Activated T-helper 2 cell treated with anti-CD3 and anti-CD28 coated beads, Interferon-gamma antibody, Interleukin-2, Interleukin-4, amounts not matched to agents 10 μg/mL and 5 μg/mL and 100 μg/mL, durations not matched to agents 14 hours and 24 hours and 36 hours (primary cell): ENCODE measurements around the gene AUTS2. TPM values are rescaled to one million over a fixed set of nuclear protein-coding genes. Genes with fewer than 3 reads are reported as not detected.

Experiments used
- DNase-seq: peaks from one replicate; pipeline ENCODE4 v3.0.0; 2021; ENCODE audit warnings: low spot score
- H3K27ac Mint-ChIP-seq: one replicate; pipeline ENCODE4 v1.8.0; 2021; ENCODE audit warnings: mixed read lengths
- H3K27me3 Mint-ChIP-seq: one replicate; pipeline ENCODE4 v1.8.0; 2021; ENCODE audit warnings: low read depth, mixed read lengths
- H3K36me3 Mint-ChIP-seq: one replicate; pipeline ENCODE4 v1.8.0; 2021; ENCODE audit warnings: low read depth, mixed read lengths
- H3K4me1 Mint-ChIP-seq: one replicate; pipeline ENCODE4 v1.8.0; 2021; ENCODE audit warnings: low read depth, mixed read lengths
- H3K4me3 Mint-ChIP-seq: one replicate; pipeline ENCODE4 v1.8.0; 2021; ENCODE audit warnings: low read depth, mild to moderate bottlenecking, moderate library complexity, mixed read lengths
- H3K9me3 Mint-ChIP-seq: one replicate; pipeline ENCODE4 v1.8.0; 2021; ENCODE audit warnings: mixed read lengths
- intact Hi-C: fragments of 100-400 bp; cut with micrococcal nuclease; formaldehyde crosslinking; loops from one replicate; pipeline ENCODE4 v1.15.1; 2023
- total RNA-seq: library from RNA; stranded (reverse); gene quantifications from 2 replicates; pipeline ENCODE4 v1.2.3, GENCODE V29; 2022

Gene AUTS2
- total RNA-seq, 1 donor from 2014 or later = 1.1 TPM

DNA sequence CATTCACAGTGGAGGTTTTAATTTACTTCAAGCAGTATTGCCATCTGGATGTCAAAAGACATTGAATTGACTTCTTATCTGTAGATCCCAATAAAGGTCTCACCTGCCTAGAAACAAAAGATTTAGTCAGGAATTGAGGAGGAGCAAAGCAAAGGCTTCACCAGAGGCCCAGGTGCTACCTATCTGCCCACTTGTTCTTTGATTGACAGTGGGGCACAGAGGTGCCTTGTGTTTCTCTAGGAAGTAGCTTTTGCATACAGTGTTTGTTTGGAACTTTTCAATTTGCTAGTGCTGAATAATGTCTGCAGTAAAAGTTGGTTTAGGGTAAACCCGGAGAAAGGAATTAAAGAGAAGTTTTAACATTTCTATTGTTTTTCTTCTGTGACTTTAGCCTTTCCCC lies 40.4 kb downstream of the AUTS2 start:
- Mint-ChIP-seq H3K27ac (no peak overlapping the region), H3K4me3 (no peak overlapping the region), H3K27me3 (no peaks in the 10 kb centered on the region), H3K9me3 (no peaks in the 10 kb centered on the region), H3K4me1 (no peaks in the 10 kb centered on the region), H3K36me3 (no peaks in the 10 kb centered on the region)
- intact Hi-C loops = no loop called here
- no peak for DNase-seq

DNA sequence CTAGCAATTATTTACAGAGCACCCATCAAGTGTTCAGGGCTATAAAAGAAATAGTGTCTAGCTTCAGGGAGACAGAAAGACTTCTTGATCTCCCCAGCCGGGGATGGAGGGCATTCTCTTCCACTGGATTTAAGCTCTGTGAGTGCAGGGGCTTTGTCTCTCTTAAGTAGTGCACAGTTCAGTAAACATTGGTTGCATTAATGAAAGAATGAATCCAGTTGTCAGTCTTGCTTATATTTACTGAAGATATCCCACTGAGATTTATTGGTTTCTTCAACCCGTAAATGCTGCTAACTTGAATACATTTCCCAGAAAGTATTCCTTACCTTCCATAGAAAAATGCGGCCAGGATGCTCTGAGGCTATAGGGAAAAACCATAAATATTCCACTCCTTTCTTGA lies 41.9 kb downstream of the AUTS2 start:
- Mint-ChIP-seq H3K4me3 (no peak overlapping the region), H3K27me3 (no peaks in the 10 kb centered on the region)
- intact Hi-C loops = no loop called here

DNA sequence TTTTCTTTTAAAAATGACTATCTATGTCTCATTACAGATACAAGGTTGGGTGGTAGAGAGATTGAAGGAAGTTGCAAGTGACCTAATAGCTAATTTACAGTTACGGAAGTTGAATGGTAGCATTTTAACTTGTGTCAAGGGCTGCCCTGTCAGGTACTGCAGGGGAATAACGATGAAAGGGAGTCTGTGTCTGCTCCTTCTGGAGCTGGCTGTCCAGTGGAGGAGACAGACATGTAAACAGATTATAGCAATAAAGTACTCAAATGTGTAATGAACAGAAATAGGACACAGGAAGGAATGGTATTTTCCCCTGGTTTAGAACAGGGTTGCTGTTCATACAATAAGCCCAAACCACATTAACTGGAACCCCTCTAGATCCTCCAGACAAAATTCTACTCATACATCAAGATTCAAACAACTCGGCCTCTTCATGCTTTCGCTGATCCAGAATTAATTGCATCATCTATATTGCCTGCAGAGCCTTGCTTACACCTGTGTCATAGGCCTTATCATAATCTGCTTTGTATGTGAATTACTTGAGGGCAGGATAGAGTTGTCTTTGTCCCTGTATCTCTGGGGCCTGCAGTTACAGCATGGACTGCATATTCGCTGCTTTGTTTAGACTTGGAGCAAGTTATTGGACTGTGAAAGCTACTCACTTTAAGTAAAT lies 42.8 kb downstream of the AUTS2 start:
- H3K9me3 Mint-ChIP-seq = no peaks in the 10 kb centered on the region
- intact Hi-C loops = no loop called here
- H3K27ac Mint-ChIP-seq = no peak overlapping the region
- H3K27me3 Mint-ChIP-seq = no peaks in the 10 kb centered on the region
- H3K36me3 Mint-ChIP-seq = no peaks in the 10 kb centered on the region
- no peak for DNase-seq
- no peaks in the 10 kb centered on the region for H3K4me1 Mint-ChIP-seq
- H3K4me3 Mint-ChIP-seq = no peak overlapping the region

More for the DNA sequence above, 41.9 kb downstream of the AUTS2 start:
- H3K27ac Mint-ChIP-seq = no peak overlapping the region
- DNase-seq = no peak
- no peaks in the 10 kb centered on the region for H3K36me3 Mint-ChIP-seq
- no peaks in the 10 kb centered on the region for H3K4me1 Mint-ChIP-seq
- H3K9me3 Mint-ChIP-seq = no peaks in the 10 kb centered on the region

DNA sequence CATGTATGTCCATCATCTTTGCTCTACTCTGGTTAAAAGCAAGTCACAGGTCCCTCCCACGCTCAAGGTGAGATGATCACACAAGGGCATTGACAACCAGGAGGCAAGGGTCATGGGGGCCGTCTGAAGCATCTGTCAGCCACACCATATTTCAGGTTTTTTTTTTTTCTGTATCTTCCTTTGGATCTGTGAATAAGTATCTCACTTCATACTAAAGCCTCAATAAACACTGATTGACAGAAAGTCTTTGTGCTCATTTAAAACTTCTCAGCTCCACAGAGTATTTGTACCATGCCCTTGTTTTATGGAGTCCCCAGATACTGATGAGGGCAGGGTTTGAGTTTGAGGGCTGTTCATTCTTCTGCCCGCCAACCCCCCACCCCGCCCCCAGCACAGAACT lies 45.0 kb downstream of the AUTS2 start:
- DNase-seq = no peak
- H3K4me1 Mint-ChIP-seq = no peaks in the 10 kb centered on the region
- no peaks in the 10 kb centered on the region for H3K36me3 Mint-ChIP-seq
- no peaks in the 10 kb centered on the region for H3K27me3 Mint-ChIP-seq
- H3K27ac Mint-ChIP-seq = no peak overlapping the region
- H3K4me3 Mint-ChIP-seq = no peak overlapping the region
- no peaks in the 10 kb centered on the region for H3K9me3 Mint-ChIP-seq
- intact Hi-C loops = no loop called here

DNA sequence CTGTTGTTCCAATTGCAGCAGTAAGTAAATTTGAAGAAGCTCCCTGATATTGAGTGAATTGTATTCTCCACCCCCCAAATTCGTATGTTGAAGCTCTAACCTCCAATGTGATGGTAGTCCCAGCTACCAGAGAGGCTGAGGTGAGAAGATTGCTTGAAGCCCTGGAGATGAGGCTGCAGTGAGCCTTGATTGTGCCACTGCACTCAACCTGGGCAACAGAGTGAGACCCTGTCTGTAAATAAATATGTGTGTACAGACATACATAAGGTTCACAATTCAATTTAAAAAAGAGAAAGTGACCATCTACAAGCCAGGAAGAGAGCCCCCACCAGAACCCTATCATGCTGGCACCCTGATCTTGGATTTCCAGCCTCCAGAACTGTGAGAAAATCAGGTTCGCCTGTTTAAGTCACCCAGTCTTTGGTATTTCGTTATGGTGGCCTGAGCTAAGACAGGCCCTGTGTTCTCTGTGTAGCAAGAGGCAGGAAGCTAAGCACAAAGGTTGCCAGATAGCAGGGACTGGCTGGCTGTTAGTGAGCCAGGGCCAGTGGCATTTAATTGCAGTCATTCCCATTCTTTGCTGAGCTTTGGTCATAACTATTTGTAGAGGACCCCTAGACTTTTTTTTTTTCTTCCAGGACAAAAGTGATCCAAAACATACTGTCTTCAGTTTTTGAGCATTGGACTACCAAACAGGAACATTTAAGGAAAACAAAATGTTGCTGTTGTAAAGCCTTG lies 45.6 kb downstream of the AUTS2 start:
- H3K36me3 Mint-ChIP-seq = no peaks in the 10 kb centered on the region
- no peaks in the 10 kb centered on the region for H3K27me3 Mint-ChIP-seq
- no peak overlapping the region for H3K4me3 Mint-ChIP-seq
- H3K27ac Mint-ChIP-seq = no peak overlapping the region
- H3K9me3 Mint-ChIP-seq = no peaks in the 10 kb centered on the region
- H3K4me1 Mint-ChIP-seq = no peaks in the 10 kb centered on the region
- no peak for DNase-seq
- intact Hi-C loops = no loop called here

DNA sequence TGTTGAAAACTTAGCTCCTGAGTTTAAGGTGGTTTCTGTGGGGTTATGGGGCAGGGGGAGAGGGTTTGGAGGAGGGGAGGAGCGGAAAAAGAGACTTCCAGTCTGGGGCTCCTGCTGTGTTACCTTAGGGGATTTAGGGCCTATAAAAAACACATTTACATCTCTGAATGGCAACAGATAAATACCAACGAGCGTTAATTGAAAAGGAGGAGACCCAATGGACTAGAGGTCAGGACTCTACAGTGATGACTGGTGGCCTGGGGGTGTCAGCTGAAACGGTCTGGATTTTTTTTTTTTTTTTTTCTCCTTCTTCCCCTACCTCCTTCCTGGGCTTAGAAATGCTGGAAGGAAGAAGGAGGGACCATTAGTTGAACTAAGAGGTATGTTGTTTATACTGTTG lies 47.4 kb downstream of the AUTS2 start:
- Mint-ChIP-seq H3K27ac (no peak overlapping the region), H3K4me1 (no peaks in the 10 kb centered on the region), H3K9me3 (no peaks in the 10 kb centered on the region), H3K36me3 (no peaks in the 10 kb centered on the region), H3K27me3 (no peaks in the 10 kb centered on the region), H3K4me3 (no peak overlapping the region)
- DNase-seq = no peak
- intact Hi-C loops = no loop called here

DNA sequence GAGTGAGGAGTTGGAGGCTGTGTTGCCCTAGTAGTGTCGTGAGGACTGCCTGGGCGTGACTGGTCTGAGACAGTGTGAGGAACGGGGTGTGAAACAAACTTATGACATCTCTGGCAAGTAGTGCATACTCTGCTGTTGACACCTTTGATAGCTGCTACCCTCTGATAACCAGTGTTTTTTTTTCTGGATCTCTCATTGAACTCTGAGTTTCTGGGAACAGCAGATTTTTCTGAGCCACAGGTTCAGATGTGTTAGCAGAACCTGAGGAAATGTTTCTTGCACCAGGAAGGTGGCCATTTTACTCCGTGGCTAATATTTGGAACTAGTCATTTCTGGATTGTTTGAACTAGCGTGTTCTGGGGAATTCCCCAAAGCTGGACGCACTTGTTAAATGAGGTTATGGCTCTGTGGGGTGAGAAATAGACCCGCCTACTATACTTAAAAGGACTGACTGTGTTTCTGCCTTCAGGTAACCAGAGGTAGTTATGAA lies 52.9 kb downstream of the AUTS2 start:
- Mint-ChIP-seq H3K9me3 (no peaks in the 10 kb centered on the region), H3K36me3 (no peaks in the 10 kb centered on the region), H3K27ac (no peak overlapping the region), H3K4me1 (no peaks in the 10 kb centered on the region), H3K4me3 (no peak overlapping the region), H3K27me3 (no peaks in the 10 kb centered on the region)
- no peak for DNase-seq
- intact Hi-C loops = no loop called here

DNA sequence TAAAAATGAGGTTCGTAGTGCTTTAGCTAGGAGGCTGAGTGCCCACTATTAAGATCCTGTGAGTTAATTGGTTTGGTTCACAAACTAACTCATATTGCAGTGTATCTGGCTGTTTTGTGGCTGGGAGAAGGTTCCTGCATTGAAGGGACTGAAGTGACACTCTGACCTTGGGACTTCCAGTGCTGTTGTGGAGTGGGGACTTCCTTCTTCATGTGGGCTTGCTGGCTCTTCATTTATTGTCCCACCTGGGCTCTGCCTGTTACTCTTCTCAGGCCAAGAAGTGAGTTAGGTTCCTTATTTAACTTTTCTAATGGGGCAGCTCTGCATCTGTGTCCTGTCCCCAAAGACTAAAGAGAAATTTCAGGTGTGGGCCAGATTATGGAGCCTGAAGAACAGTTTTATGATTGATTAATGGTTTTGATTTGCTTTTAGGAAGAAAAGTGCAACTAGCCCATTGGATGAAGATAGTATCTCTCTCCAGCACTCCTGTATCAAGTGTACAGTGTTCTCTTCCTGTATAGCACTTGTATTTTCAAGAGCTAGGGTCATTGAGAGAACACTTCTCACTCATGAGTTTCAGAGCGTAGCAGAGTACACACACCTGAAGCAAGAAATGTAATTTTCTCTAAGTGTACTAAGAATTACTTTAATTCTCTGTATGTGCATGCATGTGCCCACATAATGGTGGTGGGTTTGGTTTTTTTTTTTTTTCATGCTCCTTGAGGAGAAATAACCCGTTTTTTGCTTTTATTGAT lies 54.8 kb downstream of the AUTS2 start:
- no peak for DNase-seq
- H3K27me3 Mint-ChIP-seq = no peaks in the 10 kb centered on the region
- no peak overlapping the region for H3K4me3 Mint-ChIP-seq
- intact Hi-C loops = no loop called here
- H3K4me1 Mint-ChIP-seq = no peaks in the 10 kb centered on the region
- H3K36me3 Mint-ChIP-seq = no peaks in the 10 kb centered on the region
- no peak overlapping the region for H3K27ac Mint-ChIP-seq
- H3K9me3 Mint-ChIP-seq = no peaks in the 10 kb centered on the region

DNA sequence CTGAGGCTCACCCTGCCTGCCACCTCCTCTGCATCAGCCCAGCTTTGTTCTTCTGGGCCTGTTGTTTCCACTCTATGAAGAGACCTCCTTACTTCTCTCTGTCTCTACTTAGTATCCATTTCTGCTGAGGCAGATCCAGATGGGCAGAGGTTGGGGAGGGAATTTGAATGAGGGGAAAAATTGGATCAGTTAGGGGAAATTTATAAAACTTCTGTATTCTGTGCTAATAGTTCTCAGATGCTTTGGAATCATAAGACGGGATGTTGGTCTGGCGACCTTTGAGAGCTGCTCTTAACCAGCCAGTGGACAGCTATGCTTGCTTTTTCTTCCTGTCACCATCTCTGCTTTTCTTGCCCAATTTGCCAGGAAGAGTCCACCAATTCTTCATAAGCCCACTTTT lies 55.5 kb downstream of the AUTS2 start:
- Mint-ChIP-seq H3K4me1 (no peaks in the 10 kb centered on the region), H3K27ac (no peak overlapping the region), H3K9me3 (no peaks in the 10 kb centered on the region), H3K36me3 (no peaks in the 10 kb centered on the region), H3K4me3 (no peak overlapping the region), H3K27me3 (no peaks in the 10 kb centered on the region)
- intact Hi-C loops = no loop called here
- no peak for DNase-seq

DNA sequence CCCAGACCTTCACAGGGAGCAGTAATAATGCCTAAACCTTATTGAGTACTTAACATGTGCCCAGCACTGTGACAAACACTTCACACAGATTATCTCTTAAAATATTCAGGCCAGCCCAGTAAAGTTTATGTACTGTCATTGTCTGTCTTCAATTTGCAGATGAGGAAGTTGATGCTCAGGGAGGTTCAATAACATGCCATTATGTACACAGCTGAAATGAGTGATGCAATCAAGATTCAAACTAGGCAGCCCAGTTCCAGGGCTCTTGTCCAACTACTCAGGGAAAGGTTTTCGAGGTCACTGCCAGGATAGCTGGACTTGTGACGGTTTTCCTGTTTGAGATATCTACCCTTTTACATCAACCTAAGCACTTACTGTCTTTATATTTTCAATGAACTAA lies 56.1 kb downstream of the AUTS2 start:
- Mint-ChIP-seq H3K9me3 (no peaks in the 10 kb centered on the region), H3K4me1 (no peaks in the 10 kb centered on the region), H3K4me3 (no peak overlapping the region), H3K27me3 (no peaks in the 10 kb centered on the region), H3K36me3 (no peaks in the 10 kb centered on the region), H3K27ac (no peak overlapping the region)
- DNase-seq = no peak
- intact Hi-C loops = no loop called here

DNA sequence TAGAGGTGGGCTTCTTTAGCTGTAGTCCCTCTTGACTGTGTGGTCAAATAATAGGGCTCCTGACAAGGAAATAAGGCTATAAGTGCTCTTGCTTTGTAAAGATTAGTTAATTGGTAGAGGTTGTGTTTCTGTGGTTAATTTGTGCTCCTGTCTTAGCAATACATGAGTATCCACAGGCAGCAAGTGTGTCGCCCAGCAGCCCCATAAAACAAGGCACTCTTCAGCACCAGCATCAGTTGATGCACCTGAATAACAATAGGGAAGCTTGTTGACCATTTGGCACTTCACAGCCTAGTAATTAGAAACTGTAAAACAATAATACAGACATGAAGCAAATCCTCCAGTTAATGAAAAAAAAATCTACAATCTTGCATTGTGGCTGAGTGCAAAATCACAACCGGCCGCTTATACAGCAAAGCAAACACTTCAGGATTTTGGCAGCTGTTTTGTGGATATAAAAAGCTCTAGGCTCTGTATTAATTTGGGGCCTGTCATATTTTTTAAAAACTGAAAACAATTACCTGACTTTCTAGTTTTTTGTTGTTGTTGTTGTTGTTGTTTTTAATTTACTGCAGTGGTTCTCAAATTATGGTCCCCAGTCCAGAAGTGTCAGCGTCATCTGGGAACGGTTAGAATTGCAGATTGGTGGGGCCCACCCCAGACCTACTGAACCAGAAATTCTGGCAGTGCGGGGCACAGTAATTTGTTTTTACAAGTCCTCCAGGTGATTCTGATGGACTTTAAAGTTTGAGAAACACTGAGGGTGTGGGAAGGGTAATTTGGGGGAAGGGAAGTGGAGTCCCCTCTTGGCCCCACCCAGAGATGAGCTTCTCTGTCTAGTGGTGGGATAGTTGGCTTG lies 56.8 kb downstream of the AUTS2 start:
- Mint-ChIP-seq H3K4me3 (no peak overlapping the region), H3K4me1 (no peaks in the 10 kb centered on the region), H3K27ac (no peak overlapping the region), H3K36me3 (no peaks in the 10 kb centered on the region), H3K27me3 (no peaks in the 10 kb centered on the region), H3K9me3 (no peaks in the 10 kb centered on the region)
- DNase-seq = no peak
- intact Hi-C loops = no loop called here

DNA sequence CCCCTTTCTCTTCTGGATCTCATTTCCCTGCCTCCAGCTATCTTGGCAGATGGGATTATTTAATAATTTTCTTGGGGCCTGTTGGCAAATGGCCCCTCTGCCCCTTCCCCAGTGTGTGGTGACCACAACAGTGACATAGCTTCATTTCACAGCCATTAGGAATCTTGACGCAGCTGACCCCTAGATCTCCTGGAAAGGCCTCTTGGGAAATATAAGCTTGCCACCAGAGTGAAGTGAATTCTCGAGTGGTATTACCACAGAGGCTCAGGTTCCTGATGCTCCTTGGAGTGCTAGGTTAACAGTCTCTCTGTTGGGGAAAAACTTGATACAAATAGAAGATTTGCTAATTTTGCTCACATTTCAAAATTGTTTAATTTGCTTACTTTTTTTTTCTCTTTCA lies 57.8 kb downstream of the AUTS2 start:
- no peaks in the 10 kb centered on the region for H3K36me3 Mint-ChIP-seq

More for the DNA sequence above, 57.8 kb downstream of the AUTS2 start:
- no peak overlapping the region for H3K27ac Mint-ChIP-seq
- H3K27me3 Mint-ChIP-seq = no peaks in the 10 kb centered on the region
- no peaks in the 10 kb centered on the region for H3K9me3 Mint-ChIP-seq
- no peak for DNase-seq
- intact Hi-C loops = no loop called here
- H3K4me1 Mint-ChIP-seq = no peaks in the 10 kb centered on the region
- H3K4me3 Mint-ChIP-seq = no peak overlapping the region
